ENCODE data around the gene CMIP. TPM values are rescaled to one million over a fixed set of nuclear protein-coding genes. Genes with fewer than 3 reads are reported as not detected.

Gene CMIP
- total RNA-seq, 1 experiment from 2014 or later: 48.2 TPM

DNA sequence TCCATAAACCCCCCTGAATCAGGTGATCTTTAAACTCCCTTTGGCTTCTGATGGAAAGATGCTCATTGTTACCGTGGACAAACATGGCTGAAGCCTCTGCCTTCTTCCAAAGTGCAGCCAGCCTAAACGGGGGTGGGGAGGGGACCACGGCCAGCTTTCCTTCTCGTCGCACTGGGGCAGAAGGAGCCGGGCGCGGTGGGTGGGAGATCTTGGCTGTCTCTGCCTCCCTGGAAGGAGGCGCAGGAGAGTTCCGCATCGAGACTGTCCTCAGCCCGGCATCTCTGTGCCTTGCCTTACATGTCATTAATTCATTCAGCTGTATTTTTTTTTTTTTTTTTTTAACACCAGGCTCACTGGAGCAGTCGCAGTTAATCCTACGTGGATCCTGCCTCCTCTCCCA is 171.2 kb downstream of the CMIP start:
- Histone ChIP-seq H3K23ac (ENCODE audit: insufficient read length, low read depth, low read length) (no peak overlapping the region), H3K9me3 (ENCODE audit: control insufficient read depth, low read depth, low read length) (no peaks in the 10 kb centered on the region)
- WGBS (ENCODE audit: extremely low coverage, insufficient read length, low lambda C conversion rate): no CpG with 5 or more reads among the region's 14 CpGs

More for the DNA sequence above, 171.2 kb downstream of the CMIP start:
- H2BK15ac ChIP-seq (ENCODE audit: low read depth, low read length): no peak overlapping the region
- H2BK20ac ChIP-seq (ENCODE audit: low read depth, low read length, poor library complexity, severe bottlenecking): no peak overlapping the region
- H3K18ac ChIP-seq (ENCODE audit: insufficient read length, low read depth, low read length): no peak overlapping the region
- H3K4me2 ChIP-seq (ENCODE audit: insufficient read depth, insufficient read length, low read length): no peak overlapping the region
- H3K27ac ChIP-seq (ENCODE audit: insufficient read length, low read depth, low read length): no peak overlapping the region
- H3K14ac ChIP-seq (ENCODE audit: insufficient read depth, low read length): no peak overlapping the region
- peaks cover 2% of the 10 kb centered on the region; the same call in 1 of the 2 replicates for H3K79me2 ChIP-seq (ENCODE audit: insufficient read depth, low read length)
- H4K5ac ChIP-seq (ENCODE audit: insufficient read length, low read depth, low read length): no peak overlapping the region
- Mint-ChIP-seq H3K36me3 (ENCODE audit: insufficient read depth in 1 of 3, low read depth in 3 of 3) (peaks cover 6 to 25% (median 18%) of the 10 kb centered on the region in 3 experiments; a peak in 6 of 7 replicates), H3K27me3 (ENCODE audit: low read depth) (no peaks in the 10 kb centered on the region), H3K9me3 (no peaks in the 10 kb centered on the region; a peak in 1 of 5 replicates), H3K27ac (no peak overlapping the region), H3K4me3 (no peak overlapping the region), H3K4me1 (peaks cover 15 to 20% of the 10 kb centered on the region in 2 experiments; a peak in 3 of 4 replicates)
- no peaks in the 10 kb centered on the region; the same call in 1 of the 2 replicates for H3K4me1 ChIP-seq (ENCODE audit: insufficient read depth, low read length)
- no peak overlapping the region for H2BK5ac ChIP-seq (ENCODE audit: insufficient read length, low read length)
- H4K8ac ChIP-seq (replicated peaks; ENCODE audit: insufficient read length, low read depth, low read length): no peak overlapping the region
- H3K27me3 ChIP-seq (ENCODE audit: insufficient read depth, low read length): no peaks in the 10 kb centered on the region
- no peak overlapping the region for H2BK120ac ChIP-seq (ENCODE audit: low read depth, low read length, poor library complexity, severe bottlenecking)
- no peak overlapping the region for H3K9ac ChIP-seq (ENCODE audit: extremely low read depth, insufficient read length, low read length)
- H3K56ac ChIP-seq (ENCODE audit: insufficient read length, low read depth, low read length): no peak overlapping the region
- H3K23me2 ChIP-seq (ENCODE audit: insufficient read length, low read depth, low read length, poor library complexity, severe bottlenecking): no peaks in the 10 kb centered on the region
- no peak for DNase-seq
- H2AFZ ChIP-seq (ENCODE audit: low read length): no peak overlapping the region
- H4K91ac ChIP-seq (ENCODE audit: insufficient read length, low read depth, low read length): no peak overlapping the region
- H3T11ph ChIP-seq (ENCODE audit: low read length): no peak overlapping the region
- H4K20me1 ChIP-seq (ENCODE audit: control insufficient read depth, insufficient read depth, insufficient read length): no peaks in the 10 kb centered on the region
- TF ChIP-seq, protein P1, sequence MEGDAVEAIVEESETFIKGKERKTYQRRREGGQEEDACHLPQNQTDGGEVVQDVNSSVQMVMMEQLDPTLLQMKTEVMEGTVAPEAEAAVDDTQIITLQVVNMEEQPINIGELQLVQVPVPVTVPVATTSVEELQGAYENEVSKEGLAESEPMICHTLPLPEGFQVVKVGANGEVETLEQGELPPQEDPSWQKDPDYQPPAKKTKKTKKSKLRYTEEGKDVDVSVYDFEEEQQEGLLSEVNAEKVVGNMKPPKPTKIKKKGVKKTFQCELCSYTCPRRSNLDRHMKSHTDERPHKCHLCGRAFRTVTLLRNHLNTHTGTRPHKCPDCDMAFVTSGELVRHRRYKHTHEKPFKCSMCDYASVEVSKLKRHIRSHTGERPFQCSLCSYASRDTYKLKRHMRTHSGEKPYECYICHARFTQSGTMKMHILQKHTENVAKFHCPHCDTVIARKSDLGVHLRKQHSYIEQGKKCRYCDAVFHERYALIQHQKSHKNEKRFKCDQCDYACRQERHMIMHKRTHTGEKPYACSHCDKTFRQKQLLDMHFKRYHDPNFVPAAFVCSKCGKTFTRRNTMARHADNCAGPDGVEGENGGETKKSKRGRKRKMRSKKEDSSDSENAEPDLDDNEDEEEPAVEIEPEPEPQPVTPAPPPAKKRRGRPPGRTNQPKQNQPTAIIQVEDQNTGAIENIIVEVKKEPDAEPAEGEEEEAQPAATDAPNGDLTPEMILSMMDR (conservative IDR thresholded peaks at IDR 0.05): no peak
- no peak overlapping the region for H2BK12ac ChIP-seq (ENCODE audit: insufficient read length, low read depth, low read length)
- H2AK5ac ChIP-seq (ENCODE audit: insufficient read length, low read length): no peak overlapping the region
- H3K79me1 ChIP-seq (ENCODE audit: insufficient read depth, low read depth, low read length, poor library complexity, severe bottlenecking): no peaks in the 10 kb centered on the region
- no peak overlapping the region for H3K4ac ChIP-seq (ENCODE audit: low read depth, low read length)

All from H9 (cell line).